A549 (cell line): ENCODE data around the gene RAI14.
"Not testable (repeated sequence)": the region's sequence is repeated elsewhere in the genome, so short reads cannot be mapped to it uniquely, and the experiment has no call there.

ENCODE experiments used
- ELK1 ChIP-seq: fragments of 150-350 bp; IDR thresholded peaks from 2 replicates; pipeline ENCODE4 v1.6.1; 2014; ENCODE audit warnings: low read depth, mild to moderate bottlenecking, low read length
- JUNB ChIP-seq: fragments of >200 bp; sonication (Bioruptor Twin); formaldehyde crosslinking; IDR thresholded peaks from 2 replicates; pipeline ENCODE4 v1.6.1; 2016
- KDM1A ChIP-seq: fragments of 200-600 bp; sonication (generic); IDR thresholded peaks from 2 replicates; pipeline ENCODE4 v1.6.1; 2016; ENCODE audit warnings: low read depth, mild to moderate bottlenecking
- POLR2A ChIP-seq: IDR thresholded peaks from 2 replicates; pipeline ENCODE4 v1.6.1; 2012; ENCODE audit warnings: mild to moderate bottlenecking, low read length
- RAD21 ChIP-seq, 2 experiments: fragments of >200 bp in 1 of 2; sonication (Bioruptor Twin) in 1 of 2; formaldehyde crosslinking in 1 of 2; IDR thresholded peaks in 1 of 2; conservative IDR thresholded peaks in 1 of 2; 2 replicates in 1 of 2; 3 replicates in 1 of 2; pipeline ENCODE4 v1.6.1; 2012 to 2018; ENCODE audit warnings: inconsistent platforms in 1 of 2
- ZFP36 ChIP-seq: fragments of 450-650 bp; IDR thresholded peaks from 2 replicates; pipeline ENCODE4 v1.6.1; 2014; ENCODE audit warnings: borderline replicate concordance; ENCODE audit not compliant: partially characterized antibody
- ZNF302 ChIP-seq: fragments of 250-450 bp; sonication (Bioruptor Pico); IDR thresholded peaks from 2 replicates; pipeline ENCODE4 v1.9.0; 2021; ENCODE audit warnings: inconsistent platforms, mild to moderate bottlenecking, moderate library complexity
- TF ChIP-seq, protein P1 (sequence below): fragments of >200 bp; sonication (Bioruptor Twin); formaldehyde crosslinking; IDR thresholded peaks from 3 replicates; pipeline ENCODE4 v1.5.1; 2016
- TF ChIP-seq, protein P2 (sequence below): IDR thresholded peaks from 2 replicates; pipeline ENCODE4 v1.6.1; 2012; ENCODE audit warnings: low read depth, borderline replicate concordance

GRCh38 chr5:34759213-34759612 lies 103.1 kb downstream of the RAI14 start:
- TF ChIP-seq, protein P1, sequence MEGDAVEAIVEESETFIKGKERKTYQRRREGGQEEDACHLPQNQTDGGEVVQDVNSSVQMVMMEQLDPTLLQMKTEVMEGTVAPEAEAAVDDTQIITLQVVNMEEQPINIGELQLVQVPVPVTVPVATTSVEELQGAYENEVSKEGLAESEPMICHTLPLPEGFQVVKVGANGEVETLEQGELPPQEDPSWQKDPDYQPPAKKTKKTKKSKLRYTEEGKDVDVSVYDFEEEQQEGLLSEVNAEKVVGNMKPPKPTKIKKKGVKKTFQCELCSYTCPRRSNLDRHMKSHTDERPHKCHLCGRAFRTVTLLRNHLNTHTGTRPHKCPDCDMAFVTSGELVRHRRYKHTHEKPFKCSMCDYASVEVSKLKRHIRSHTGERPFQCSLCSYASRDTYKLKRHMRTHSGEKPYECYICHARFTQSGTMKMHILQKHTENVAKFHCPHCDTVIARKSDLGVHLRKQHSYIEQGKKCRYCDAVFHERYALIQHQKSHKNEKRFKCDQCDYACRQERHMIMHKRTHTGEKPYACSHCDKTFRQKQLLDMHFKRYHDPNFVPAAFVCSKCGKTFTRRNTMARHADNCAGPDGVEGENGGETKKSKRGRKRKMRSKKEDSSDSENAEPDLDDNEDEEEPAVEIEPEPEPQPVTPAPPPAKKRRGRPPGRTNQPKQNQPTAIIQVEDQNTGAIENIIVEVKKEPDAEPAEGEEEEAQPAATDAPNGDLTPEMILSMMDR = not testable (repeated sequence)
- TF ChIP-seq POLR2A; ZFP36; KDM1A; ELK1; RAD21 (conservative IDR thresholded peaks at IDR 0.05 in 1 of 2, IDR thresholded peaks at IDR 0.05 in 1 of 2); JUNB; ZNF302 (CRISPR knock-in tag): not testable (repeated sequence)
- TF ChIP-seq, protein P2, sequence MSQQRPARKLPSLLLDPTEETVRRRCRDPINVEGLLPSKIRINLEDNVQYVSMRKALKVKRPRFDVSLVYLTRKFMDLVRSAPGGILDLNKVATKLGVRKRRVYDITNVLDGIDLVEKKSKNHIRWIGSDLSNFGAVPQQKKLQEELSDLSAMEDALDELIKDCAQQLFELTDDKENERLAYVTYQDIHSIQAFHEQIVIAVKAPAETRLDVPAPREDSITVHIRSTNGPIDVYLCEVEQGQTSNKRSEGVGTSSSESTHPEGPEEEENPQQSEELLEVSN = not testable (repeated sequence)
